OCI-LY7 (cell line): Measurements from ENCODE around the gene ITGA8.

Experiments used
- CTCF ChIP-seq: fragments of 200-600 bp; sonication (generic); conservative IDR thresholded peaks from 2 replicates; pipeline ENCODE4 v1.5.1; 2014; ENCODE audit warnings: mild to moderate bottlenecking, antibody characterized with exemption, low read length, moderate library complexity, mixed read lengths
- EZH2phosphoT487 ChIP-seq: fragments of 200-600 bp; sonication (generic); IDR thresholded peaks from 2 replicates; pipeline ENCODE4 v1.6.1; 2018; ENCODE audit warnings: low read depth, borderline replicate concordance, mild to moderate bottlenecking, mixed run types, antibody characterized with exemption, low read length, moderate library complexity, mixed read lengths

DNA sequence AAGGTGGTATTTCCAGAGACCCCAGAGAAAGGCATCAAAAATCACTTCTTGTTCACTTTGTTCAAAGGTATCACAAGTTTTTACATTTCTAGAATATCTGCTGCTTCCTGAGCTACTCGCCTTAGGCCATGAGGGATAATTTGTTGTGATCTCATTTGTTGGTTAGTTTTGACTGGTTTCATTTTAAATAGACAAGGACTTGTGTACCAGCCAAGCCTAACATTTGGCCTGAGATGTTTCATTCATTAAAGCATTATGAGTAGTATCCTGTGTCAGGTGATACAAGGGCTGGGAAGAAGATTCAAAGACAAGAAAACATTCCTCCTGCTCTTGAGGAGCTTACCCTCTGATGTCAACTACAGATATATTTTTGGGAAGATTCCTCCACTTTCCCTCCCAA lies 178.3 kb downstream of the ITGA8 start:
- TF ChIP-seq EZH2phosphoT487 (no peak), CTCF (no peak)
